UCSD-AML1 (cell line): Measurements from ENCODE around the gene KRTAP9-6.
A peak's percentile ranks its signal among the peaks of the same experiment; 100 is the strongest.
"Not testable (repeated sequence)": the region's sequence is repeated elsewhere in the genome, so short reads cannot be mapped to it uniquely, and the experiment has no call there.

ENCODE experiments used
- DNase-seq: peaks from one replicate; lab custom pipeline; 2025; ENCODE audit not compliant: unreplicated experiment; lab: John Stamatoyannopoulos, UW

The KRTAP9-6 gene

DNA sequence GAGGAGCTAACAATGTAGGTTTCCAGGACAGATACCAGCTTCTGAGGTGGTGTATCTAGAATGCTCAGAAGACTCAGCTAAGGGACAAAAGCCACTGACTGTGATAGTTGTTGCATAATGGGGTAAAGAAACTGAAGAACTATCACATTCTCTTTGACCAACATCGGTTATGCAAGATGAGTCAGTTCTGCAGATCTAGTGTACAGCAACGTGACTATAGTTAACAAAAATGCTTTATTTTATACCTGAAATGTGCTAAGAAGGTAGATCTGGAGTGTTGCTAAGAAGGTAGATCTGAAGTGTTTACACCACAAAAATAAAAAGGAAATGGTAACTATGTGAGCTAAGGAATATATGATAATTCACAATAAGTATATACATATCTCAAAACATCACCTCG, 2.5 kb downstream of the KRTAP9-6 start:
- no peak for DNase-seq

- not testable (repeated sequence) for DNase-seq
Measured at GRCh38 chr17:41271323-41271722, 6.1 kb downstream of the KRTAP9-6 start.

DNA sequence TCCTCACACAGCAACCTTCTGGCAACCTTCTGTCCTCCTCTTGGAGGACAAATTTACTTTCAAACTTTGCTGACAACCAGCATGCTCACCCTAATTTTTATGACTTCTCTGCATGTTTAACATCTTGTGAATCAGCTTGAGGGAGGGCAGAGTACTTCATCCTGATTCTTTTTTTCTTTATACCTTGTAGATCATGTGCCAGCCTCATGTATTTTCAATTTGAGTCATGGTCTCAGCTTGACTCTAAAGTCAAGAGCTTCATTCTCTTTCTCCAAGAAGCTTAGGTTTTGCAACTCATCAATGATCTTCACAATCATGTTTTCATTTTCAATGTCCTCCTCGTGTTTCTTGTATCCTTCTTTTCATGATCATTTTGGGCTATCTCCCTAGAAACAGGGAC, 6.7 kb downstream of the KRTAP9-6 start:
- no peak for DNase-seq

- not testable (repeated sequence) for DNase-seq
Measured at GRCh38 chr17:41275648-41276190, 10.5 kb downstream of the KRTAP9-6 start, which contains the start of gene KRTAP9-7. TSS of gene KRTAP9-7 (plus strand) at chr17:41275698. CDS start at chr17:41275698, 0 bp downstream.

DNA sequence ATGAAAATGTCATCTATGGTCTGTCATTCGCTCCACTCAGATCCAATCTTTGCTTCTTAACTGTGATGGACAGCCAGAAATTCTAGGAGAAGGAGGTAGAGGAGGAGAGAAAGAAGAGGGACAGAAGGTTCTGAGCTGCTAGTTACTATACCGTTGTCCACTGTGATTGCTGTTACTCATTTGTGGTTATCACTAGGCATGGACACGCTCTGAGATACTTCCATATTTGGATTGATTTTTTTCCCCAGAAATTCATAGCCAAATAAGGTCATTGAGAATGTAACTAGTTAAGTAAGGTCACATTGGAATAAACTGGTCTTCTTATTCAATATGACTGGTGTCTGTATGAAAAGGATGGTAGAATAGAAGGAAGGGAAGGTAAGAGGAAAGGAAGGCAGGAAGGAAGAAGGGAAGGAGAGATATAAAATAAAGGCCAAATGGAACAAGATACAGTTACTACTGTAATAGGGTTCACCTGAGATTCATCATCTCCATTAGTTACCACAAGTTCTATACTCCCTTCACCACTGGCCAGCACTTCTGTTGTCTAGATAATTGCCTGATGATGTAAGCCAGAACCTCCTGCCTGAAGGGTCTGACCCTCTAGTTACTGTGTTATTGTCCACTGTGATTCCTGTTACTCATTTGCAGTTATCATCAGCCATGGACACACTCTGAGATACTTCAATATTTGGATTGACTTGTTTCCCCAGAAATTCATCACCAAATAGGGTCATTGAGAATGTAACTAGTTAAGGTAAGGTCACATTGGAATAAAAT, 13.2 kb downstream of the KRTAP9-6 start:
- no peak for DNase-seq

DNA sequence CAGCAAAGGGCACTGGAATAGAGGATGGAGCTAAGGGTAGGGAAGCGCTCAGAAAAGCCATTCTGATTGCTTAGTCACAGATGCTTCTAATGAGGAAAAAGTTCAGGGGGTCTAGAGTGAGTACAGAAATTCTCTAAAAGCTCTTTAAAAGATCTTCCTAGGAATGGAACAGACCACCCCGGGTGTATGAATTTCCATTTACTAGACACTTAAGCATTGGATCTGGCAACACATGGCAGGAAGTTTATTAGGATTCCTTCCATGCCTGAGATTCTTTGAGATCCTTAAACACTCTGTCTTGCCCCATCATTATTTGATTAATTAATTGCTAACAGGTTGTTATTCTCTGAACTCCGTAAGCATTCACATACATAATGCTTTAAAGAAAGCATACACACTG, 18.9 kb downstream of the KRTAP9-6 start:
- no peak for DNase-seq

DNA sequence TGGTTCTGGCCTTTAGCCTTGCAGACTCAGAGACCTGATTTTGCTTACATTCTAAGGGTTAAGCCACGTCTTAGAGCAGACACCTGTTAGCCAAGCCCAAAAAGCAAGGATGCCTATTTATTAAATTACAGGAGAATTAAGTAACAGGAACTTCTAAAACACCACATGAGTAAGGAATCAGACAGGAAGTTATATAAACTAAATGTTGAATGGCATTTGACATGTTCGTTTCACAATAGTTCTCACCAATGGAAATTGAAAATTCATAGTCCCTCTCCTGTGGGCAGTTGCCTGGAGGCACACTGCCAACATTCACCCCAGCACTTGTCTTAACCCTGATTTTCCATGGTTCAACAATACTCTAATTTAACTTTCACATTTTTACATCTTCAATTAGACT, 19.4 kb downstream of the KRTAP9-6 start:
- DNase-seq, result no peak

DNA sequence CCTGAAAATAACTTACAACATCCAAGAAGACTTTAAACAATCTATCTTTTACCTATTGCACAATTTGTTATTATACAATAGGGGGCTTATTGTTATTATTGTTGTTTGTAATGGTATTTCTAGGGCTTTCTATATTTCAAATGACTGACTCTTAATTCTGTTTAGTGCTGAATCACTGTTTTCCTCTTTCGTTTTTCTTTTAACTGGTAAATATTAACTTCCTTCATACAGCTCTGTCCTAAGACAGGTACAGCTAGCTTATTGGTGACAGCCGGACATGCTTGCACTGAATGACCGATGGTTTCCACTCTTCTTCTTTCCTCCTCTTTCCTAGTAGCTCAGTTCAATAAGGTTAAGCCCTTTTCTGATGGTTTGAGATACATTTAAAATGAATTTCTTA, 21.9 kb downstream of the KRTAP9-6 start:
- no peak for DNase-seq

GRCh38 chr17:41294016-41294415, 28.8 kb downstream of the KRTAP9-6 start:
- no peak for DNase-seq

DNA sequence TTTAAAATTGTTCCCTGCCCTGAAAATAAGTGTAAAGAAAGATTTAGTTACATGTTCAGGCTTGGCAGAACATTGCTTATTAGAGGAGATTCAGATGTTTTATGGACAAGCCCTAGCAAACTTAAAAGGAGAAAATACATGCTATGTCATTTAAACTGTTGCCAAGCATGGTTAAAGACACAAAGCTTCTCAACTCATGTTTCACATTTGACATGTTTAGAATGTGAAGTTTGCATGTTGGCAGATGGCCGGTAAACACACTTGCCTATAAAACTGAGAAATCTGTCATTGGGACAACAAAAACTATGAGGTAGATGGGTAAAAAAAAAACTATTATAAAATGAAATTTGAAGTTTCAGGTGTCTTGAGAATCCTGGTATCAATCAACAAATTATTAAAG, 31.7 kb downstream of the KRTAP9-6 start:
- DNase-seq, result no peak

GRCh38 chr17:41298458-41299135, 33.4 kb downstream of the KRTAP9-6 start:
- DNase-seq, result no peak

- DNase-seq, result no peak
Measured at GRCh38 chr17:41301204-41301790, 36.1 kb downstream of the KRTAP9-6 start.

DNA sequence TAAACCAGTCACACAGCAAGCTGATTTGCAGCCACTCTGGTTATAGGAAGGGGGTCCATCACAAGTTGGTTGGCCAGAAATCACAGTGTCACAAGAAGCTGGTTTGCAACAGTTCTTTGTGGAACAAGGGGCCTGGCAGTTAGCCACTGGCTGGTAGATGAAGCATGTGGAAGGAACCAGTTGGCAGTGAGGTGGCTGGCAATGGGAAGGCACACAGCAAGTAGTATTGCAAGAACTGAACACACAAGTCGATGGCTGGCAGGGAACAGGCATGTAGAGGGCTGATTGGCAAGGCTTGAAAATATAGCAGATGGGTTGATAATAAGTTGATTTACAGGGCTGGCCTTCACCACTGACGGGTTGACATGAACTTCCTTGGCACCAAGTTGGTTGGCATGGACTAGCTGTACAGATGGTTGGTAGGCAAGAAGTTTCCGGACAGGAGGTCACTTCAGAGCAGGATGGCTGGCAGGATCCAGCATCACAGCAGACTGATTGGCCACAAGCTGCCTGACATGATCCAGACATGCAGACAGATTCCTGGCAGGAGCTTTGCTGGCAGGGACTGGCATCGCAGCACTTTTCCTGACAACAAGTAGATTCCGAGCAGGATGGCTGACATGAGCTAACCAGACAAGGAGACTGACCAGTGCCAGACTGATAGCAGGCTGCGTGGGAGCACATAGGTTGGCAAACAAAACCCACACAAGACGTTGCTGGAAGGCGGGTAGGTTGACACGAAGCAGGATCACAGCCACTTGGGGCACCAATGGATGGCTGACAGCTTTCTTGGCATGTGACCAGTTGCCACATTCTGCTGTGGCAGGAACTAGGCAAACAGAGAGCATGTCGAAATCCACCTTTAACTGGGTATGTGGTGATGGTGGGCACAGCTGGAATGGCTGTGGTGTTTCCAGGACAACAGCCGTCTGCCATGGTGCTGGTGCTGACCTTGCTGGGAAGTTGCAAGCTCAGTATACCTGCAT, 37.0 kb downstream of the KRTAP9-6 start, which contains the start of gene KRTAP29-1:
KRTAP29-1 (minus strand) TSS at position 936 of the 986 bp plus-strand sequence; CDS start at position 936, 0 bp downstream.
- DNase-seq, result no peak

DNA sequence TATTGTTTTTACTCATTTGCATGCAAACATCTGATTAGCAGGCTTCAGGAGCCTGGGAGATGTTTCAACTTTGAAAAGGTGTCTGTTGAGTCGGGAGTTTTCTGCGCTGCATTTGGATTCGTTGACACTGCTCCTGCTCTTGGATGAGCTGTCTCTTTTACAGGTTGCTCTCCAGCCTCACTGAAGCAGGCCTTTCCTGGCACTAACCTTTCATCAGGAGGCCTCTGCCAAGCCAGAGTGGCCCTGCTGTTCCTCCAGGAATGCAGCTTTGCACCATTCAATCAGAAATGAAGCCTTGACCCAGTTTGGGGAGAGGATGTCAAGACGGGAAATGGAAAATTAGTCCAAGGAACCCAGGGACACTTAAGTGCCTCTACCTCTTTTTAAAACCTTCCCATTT, 37.8 kb downstream of the KRTAP9-6 start:
- DNase-seq, result no peak

GRCh38 chr17:41304091-41304490, 38.9 kb downstream of the KRTAP9-6 start:
- DNase-seq, result no peak

DNA sequence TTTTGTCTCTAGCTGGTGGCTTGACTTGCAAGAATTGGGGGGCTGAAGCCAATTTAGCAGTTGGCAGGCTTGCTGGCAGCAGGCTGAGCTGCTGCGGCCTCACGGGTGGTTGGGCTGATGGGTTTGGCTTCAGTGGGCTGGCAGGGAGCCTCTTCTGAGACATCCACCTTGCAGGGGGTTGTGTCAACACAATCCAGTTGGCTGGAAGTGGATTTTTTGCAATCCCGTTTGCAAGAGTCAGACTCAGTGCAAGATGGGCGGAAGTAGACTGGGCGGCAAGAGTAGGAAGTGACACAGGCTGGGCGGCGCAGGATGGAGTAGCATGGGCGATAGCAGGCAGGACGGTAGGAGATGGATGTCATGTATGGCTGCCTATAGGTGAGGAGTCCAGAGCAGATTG, 42.5 kb downstream of the KRTAP9-6 start:
- no peak for DNase-seq

- DNase-seq, result peak; percentile 69
Measured at GRCh38 chr17:41308251-41308917, 43.2 kb downstream of the KRTAP9-6 start.

- DNase-seq, result peak; percentile 54
Measured at GRCh38 chr17:41308918-41309359, 43.8 kb downstream of the KRTAP9-6 start, which contains the start of gene KRTAP16-1. TSS of gene KRTAP16-1 (minus strand) at chr17:41309309. CDS start at chr17:41309253, 56 bp downstream.

DNA sequence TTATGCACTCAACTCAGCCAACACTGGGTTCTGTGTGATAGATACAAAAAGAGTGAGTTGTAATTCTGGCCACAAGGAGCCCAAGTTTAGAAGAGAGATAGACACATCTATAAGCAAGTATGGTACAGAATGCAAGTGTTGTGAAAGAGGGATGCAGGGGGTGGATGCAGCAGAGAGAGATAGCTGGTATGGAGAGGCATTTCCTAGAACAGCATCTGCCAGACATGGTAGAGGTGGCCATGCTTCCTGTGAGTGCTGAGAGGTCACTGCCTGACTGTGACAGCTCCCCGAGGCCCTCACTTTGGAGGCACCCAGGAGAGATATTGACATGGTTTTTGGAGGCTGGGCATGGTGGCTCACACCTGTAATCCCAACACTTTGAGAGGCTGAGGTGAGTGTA, 45.9 kb downstream of the KRTAP9-6 start:
- no peak for DNase-seq
